ENCODE measurements around the gene ZNF785. TPM values are rescaled to one million over a fixed set of nuclear protein-coding genes. Genes with fewer than 3 reads are reported as not detected.

ZNF785 gene
- total and polyA plus RNA-seq, 2 of the 13 experiments (the other 11 are each of a cell fraction or from before 2014, with no cell fraction given): 0.01 TPM; not detected in 1

- no TSS peak for BruUV-seq (replicated peaks)
- ATAC-seq (peak; percentile 49), DNase-seq (ENCODE audit: low spot score) (no peak), FAIRE-seq (no peak)
- Histone ChIP-seq H3K27me3 (ENCODE audit: control insufficient read depth in 1 of 2, insufficient read depth in 2 of 2, low read length in 2 of 2) (peaks cover 0 to 19% of the 10 kb centered on the region in 2 experiments; a peak in 3 of 5 replicates), H3K9ac (ENCODE audit: insufficient read depth, low read depth, low read length) (peak overlapping the region; percentile 3; the same call in 1 of the 2 replicates), H4K20me1 (ENCODE audit: insufficient read depth, low read length) (no peaks in the 10 kb centered on the region), H3K27ac (ENCODE audit: extremely low read length, insufficient read depth, low read length) (no peak overlapping the region), H3K4me3 (replicated peaks in 1 of 3; ENCODE audit: insufficient read depth in 1 of 3, low read depth in 2 of 3, low read length in 3 of 3) (peak overlapping the region; percentile 35 to 43 (median 37)), H3K79me2 (ENCODE audit: insufficient read depth, low read length) (no peaks in the 10 kb centered on the region), H3K9me3 (ENCODE audit: low read length) (no peaks in the 10 kb centered on the region), H3K36me3 (replicated peaks in 1 of 2; ENCODE audit: control insufficient read depth in 1 of 2, insufficient read depth in 2 of 2, low read length in 2 of 2) (no peaks in the 10 kb centered on the region), H2AFZ (ENCODE audit: low read length) (peak overlapping the region; percentile 45), H3K4me2 (ENCODE audit: low read depth, low read length) (peak overlapping the region; percentile 73), H3K4me1 (ENCODE audit: insufficient read depth, low read length) (peaks cover 86% of the 10 kb centered on the region)
- in situ Hi-C loops (cut with HindIII; ENCODE audit: extremely low pct_ligation_motif_present, low pct_unique_long_range_greater_than_20kb) (loop anchor here (5.0 kb wide), 1 partner anchor 51 kb away; the partner anchor contains the start of gene ZNF688), intact Hi-C loops (cut with micrococcal nuclease; ENCODE audit: unreplicated experiment) (no loop called here)
- CTCF ChIA-PET (ENCODE audit: low intra/inter-chr PET ratio, low total read pairs): no interaction called here
- TF ChIP-seq SAP130 (CRISPR knock-in tag; IDR thresholded peaks at IDR 0.05; ENCODE audit: low read depth): peak; percentile 11; the same call in 1 of the 2 replicates
- 0 out of 2 replicates have a peak, but pooled peaks have one; percentile 19 for TF ChIP-seq ZNF136 (CRISPR knock-in tag; IDR thresholded peaks at IDR 0.05; ENCODE audit: low read depth)
- 0 out of 2 replicates have a peak, but pooled peaks have one; percentile 28 for TF ChIP-seq GMEB1 (CRISPR knock-in tag; IDR thresholded peaks at IDR 0.05; ENCODE audit: borderline replicate concordance)
- no peak for TF ChIP-seq E2F1 (CRISPR knock-in tag; IDR thresholded peaks at IDR 0.05)
- TF ChIP-seq HNF1B (CRISPR knock-in tag; IDR thresholded peaks at IDR 0.05): 0 out of 2 replicates have a peak, but pooled peaks have one; percentile 40
- peak; percentile 74; the same call in 1 of the 2 replicates for TF ChIP-seq MTERF4 (CRISPR knock-in tag; IDR thresholded peaks at IDR 0.05)
- no peak for TF ChIP-seq CENPBD1 (CRISPR knock-in tag; IDR thresholded peaks at IDR 0.05; ENCODE audit: borderline replicate concordance, low read depth)
- 0 out of 2 replicates have a peak, but pooled peaks have one; percentile 22 for TF ChIP-seq ZNF547 (CRISPR knock-in tag; IDR thresholded peaks at IDR 0.05)
- TF ChIP-seq ZFP36 (IDR thresholded peaks at IDR 0.05; ENCODE audit: borderline replicate concordance, low read depth, low read length, partially characterized antibody): no peak
- TF ChIP-seq CREB1 (IDR thresholded peaks at IDR 0.05): no peak
- peak; percentile 16; the same call in 1 of the 2 replicates for TF ChIP-seq CREB1 (CRISPR knock-in tag; IDR thresholded peaks at IDR 0.05)
- 0 out of 2 replicates have a peak, but pooled peaks have one; percentile 16 for TF ChIP-seq ERF (CRISPR knock-in tag; IDR thresholded peaks at IDR 0.05)
- 0 out of 2 replicates have a peak, but pooled peaks have one; percentile 18 for TF ChIP-seq HDAC1 (CRISPR knock-in tag; IDR thresholded peaks at IDR 0.05)
- TF ChIP-seq ZBTB7A (CRISPR knock-in tag; IDR thresholded peaks at IDR 0.05): 0 out of 2 replicates have a peak, but pooled peaks have one; percentile 0
- 25% methylated on average over 11 of the region's 11 CpGs for WGBS (ENCODE audit: low lambda C conversion rate)
- POLR2A ChIA-PET: interaction anchor here (1.1 to 6.5 kb wide), 3 partner anchors 10 to 20 kb away, joined by 3 to 46 read pairs (median 3); partner anchors contain the start of gene ZNF689
Measured at GRCh38 chr16:30623536-30624283, 38.2 kb upstream of the ZNF785 start.
